Neutrophil (primary cell): ENCODE data around the gene RASAL3.

Experiments
- H3K27ac ChIP-seq: fragments of 200-600 bp; sonication (generic); 2 replicates; pipeline ENCODE4 v1.5.1; 2016; ENCODE audit warnings: mild to moderate bottlenecking, moderate library complexity
- H3K27me3 ChIP-seq: fragments of 200-600 bp; sonication (generic); 2 replicates; pipeline ENCODE4 v1.6.0; 2016; ENCODE audit warnings: mild to moderate bottlenecking
- H3K36me3 ChIP-seq: fragments of 200-600 bp; sonication (generic); 2 replicates; pipeline ENCODE4 v1.5.1; 2017
- H3K4me1 ChIP-seq, 2 experiments: fragments of 200-600 bp in 1 of 2; sonication (generic) in 1 of 2; 1 replicate in 1 of 2; 2 replicates in 1 of 2; pipeline versions ENCODE4 v1.5.1 to v1.6.1; 2013 to 2016; ENCODE audit warnings: low read depth in 1 of 2, low read length in 1 of 2, mild to moderate bottlenecking in 1 of 2, moderate library complexity in 1 of 2; ENCODE audit not compliant: control insufficient read depth in 1 of 2, insufficient read depth in 1 of 2
- H3K4me3 ChIP-seq, 2 experiments: fragments of 200-600 bp in 1 of 2; sonication (generic) in 1 of 2; 1 replicate in 1 of 2; 2 replicates in 1 of 2; pipeline ENCODE4 v1.5.1; 2013 to 2016; ENCODE audit warnings: low read depth in 1 of 2, low read length in 1 of 2, mild to moderate bottlenecking in 1 of 2, moderate library complexity in 1 of 2
- H3K9me3 ChIP-seq: fragments of 200-600 bp; sonication (generic); 2 replicates; pipeline ENCODE4 v1.5.1; 2016
- TF ChIP-seq, protein P1 (sequence below): fragments of 200-600 bp; sonication (generic); IDR thresholded peaks from 2 replicates; pipeline ENCODE4 v1.5.1; 2016; ENCODE audit warnings: antibody characterized with exemption

The RASAL3 gene

DNA sequence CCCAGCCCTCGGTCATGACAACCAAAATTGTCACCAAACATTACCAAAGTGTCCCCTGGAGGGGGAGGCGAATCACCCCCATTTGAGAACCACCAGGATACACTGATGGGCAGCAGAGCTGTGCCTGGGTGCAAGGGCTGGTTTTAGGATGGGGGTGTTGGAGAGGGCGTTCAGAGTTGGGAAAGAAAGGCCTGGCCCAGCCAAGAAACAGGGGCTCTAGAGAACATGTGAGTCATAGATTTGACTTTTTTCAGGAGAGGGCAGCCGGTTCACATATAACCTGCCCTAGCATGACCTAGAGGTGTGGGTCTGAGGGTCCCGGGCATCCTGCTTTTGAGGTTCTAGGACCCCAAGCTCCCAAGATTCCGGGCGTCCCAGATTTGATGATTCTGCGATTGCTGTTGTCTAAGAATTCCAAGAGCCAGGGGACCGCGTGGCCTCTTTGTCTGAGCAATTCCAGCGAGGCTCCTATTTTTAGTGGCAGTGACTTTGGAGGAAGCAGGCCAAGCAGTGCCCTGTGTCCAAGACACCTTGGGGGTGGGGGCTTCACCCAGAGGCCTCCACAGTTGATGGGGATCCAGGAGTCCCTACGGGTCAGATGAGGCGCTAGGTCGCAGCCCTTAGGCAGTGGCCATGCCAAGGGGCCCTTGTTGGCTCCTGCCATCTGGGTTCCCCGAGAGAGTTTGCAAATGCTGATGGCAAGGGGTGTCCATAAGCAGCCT lies 19.7 kb downstream of the RASAL3 start:
- TF ChIP-seq, protein P1, sequence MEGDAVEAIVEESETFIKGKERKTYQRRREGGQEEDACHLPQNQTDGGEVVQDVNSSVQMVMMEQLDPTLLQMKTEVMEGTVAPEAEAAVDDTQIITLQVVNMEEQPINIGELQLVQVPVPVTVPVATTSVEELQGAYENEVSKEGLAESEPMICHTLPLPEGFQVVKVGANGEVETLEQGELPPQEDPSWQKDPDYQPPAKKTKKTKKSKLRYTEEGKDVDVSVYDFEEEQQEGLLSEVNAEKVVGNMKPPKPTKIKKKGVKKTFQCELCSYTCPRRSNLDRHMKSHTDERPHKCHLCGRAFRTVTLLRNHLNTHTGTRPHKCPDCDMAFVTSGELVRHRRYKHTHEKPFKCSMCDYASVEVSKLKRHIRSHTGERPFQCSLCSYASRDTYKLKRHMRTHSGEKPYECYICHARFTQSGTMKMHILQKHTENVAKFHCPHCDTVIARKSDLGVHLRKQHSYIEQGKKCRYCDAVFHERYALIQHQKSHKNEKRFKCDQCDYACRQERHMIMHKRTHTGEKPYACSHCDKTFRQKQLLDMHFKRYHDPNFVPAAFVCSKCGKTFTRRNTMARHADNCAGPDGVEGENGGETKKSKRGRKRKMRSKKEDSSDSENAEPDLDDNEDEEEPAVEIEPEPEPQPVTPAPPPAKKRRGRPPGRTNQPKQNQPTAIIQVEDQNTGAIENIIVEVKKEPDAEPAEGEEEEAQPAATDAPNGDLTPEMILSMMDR, result no peak

DNA sequence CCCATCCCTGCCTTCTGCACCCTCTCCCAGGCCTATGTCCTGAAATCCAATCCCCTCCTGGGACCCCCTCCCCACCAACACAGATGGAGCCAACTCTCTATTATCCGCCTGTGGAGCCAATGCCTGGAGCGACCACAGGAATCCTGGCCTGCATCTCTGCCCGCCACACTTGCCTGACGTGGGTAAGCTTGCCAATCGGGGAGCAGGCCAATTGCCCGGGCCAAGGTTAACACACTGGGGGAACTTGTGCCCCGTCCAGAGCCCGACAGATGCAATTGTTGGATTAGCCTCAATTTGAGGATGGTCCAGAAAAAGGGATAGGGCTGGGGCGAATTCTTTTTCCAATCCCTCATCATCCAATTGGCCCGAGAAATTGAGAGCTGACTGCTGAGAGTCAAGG lies 20.5 kb downstream of the RASAL3 start:
- Histone ChIP-seq H3K27ac (peak overlapping the region; percentile 88), H3K9me3 (no peaks in the 10 kb centered on the region), H3K36me3 (peaks cover 26% of the 10 kb centered on the region), H3K4me3 (no peak overlapping the region), H3K27me3 (no peaks in the 10 kb centered on the region), H3K4me1 (peaks cover 67 to 74% of the 10 kb centered on the region in 2 experiments)
- TF ChIP-seq, protein P1, result no peak

More for the DNA sequence above, 19.7 kb downstream of the RASAL3 start:
- Histone ChIP-seq H3K4me1 (peaks cover 70 to 79% of the 10 kb centered on the region in 2 experiments), H3K27me3 (no peaks in the 10 kb centered on the region), H3K27ac (no peak overlapping the region), H3K9me3 (no peaks in the 10 kb centered on the region), H3K36me3 (peaks cover 17% of the 10 kb centered on the region), H3K4me3 (no peak overlapping the region)

DNA sequence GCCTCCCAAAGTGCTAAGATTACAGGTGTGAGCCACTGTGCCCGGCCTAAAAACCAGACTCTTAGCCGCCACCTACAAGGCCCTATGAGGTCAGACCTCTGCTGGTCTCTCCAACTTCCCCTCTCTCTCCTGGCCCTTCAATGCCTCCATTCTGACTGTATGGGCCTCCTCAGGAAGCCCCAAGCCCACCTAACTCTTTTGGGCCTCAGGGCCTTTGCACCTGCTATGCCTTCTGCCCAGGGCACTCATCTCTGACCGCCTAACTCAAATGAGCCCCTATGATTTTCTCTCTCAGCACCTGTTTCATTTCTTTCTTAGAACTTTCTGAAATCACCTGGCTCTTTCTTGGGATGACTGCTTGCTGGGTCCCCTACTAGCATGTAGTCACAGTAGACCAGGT lies 21.0 kb downstream of the RASAL3 start:
- Histone ChIP-seq H3K4me1 (peaks cover 62 to 69% of the 10 kb centered on the region in 2 experiments), H3K36me3 (peaks cover 31% of the 10 kb centered on the region), H3K27ac (peak overlapping the region; percentile 88), H3K4me3 (no peak overlapping the region), H3K9me3 (no peaks in the 10 kb centered on the region), H3K27me3 (no peaks in the 10 kb centered on the region)
- TF ChIP-seq, protein P1, result no peak

DNA sequence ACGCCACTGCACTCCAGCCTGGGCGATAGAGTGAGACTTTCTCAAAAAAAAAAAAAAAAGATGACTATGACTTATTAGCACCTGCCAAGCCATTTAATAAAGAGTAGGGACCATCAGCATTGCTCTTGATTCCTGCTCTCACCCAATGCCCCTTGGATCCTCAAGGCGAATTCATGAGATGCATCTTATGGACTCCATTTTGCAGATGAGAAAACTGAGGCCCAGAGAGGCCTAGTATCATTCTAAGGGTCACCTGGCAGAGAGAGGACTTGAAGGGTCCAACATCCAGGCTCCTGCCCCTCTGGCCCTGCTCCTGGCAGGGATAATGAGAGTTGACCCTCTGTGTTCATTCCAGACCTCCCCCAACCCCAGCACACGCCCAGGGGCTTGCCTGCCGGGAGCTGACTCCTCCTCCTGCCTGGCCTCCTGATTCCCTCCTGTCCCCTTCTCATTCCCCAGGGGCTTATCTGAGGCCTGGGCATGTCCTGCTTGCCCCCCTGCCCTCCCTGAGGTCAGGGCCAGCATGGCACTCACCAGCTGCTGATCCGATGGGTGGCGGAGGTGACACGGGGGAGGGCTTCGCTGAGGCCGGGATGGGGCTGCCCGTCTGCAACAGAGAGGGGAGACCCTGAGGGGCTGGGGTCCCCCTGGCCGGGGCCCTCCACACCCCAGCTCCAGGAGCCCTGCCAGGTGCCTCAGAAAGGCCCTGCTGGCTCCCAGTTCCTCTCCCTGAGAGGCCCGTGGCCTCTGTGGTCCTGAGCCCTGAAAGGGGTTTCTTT lies 22.0 kb downstream of the RASAL3 start:
- H3K27ac ChIP-seq, result peak overlapping the region; percentile 88
- TF ChIP-seq, protein P1, result no peak
- H3K27me3 ChIP-seq, result no peaks in the 10 kb centered on the region
- peak overlapping the region in 1 of 2 experiments; percentile 42 for H3K4me3 ChIP-seq
- no peaks in the 10 kb centered on the region for H3K9me3 ChIP-seq
- H3K36me3 ChIP-seq, result peaks cover 39% of the 10 kb centered on the region
- peaks cover 56 to 59% of the 10 kb centered on the region in 2 experiments for H3K4me1 ChIP-seq

DNA sequence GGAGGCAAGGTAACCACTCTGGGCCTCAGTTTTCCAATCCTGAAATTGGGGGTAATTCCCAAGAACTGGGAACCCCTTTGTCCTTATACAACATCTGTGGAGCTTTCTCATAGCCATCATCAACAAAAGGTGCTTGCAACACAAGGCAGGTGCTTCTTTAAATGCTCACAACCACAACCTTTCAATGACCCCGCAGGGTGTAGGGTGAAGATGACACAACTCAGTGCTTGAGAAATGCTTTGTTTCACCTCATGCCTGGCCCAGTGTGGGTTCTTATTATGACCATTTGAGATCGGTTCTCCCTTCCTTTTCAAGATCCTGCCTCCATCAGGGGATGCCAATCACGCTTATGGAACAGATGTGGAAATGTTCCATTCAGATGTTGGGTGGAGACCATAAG lies 23.0 kb downstream of the RASAL3 start:
- peaks cover 46 to 48% of the 10 kb centered on the region in 2 experiments for H3K4me1 ChIP-seq
- H3K36me3 ChIP-seq, result peaks cover 49% of the 10 kb centered on the region
- TF ChIP-seq, protein P1, result no peak

More for the DNA sequence above, 23.0 kb downstream of the RASAL3 start:
- Histone ChIP-seq H3K27me3 (no peaks in the 10 kb centered on the region), H3K4me3 (peak overlapping the region; percentile 29 to 42), H3K9me3 (no peaks in the 10 kb centered on the region), H3K27ac (peak overlapping the region; percentile 88)
